Lower leg skin (tissue), 3 donors: ENCODE measurements around the gene GSTA3.

Experiments
- CTCF ChIP-seq, 3 donors: fragments of 450-650 bp; IDR thresholded peaks; one replicate each; pipeline ENCODE4 v1.5.1; 2016; ENCODE audit warnings: antibody characterized with exemption in 3 of 3, mild to moderate bottlenecking in 3 of 3, moderate library complexity in 2 of 3
- POLR2A ChIP-seq, 2 donors: fragments of 450-650 bp; IDR thresholded peaks; one replicate each; pipeline ENCODE4 v1.6.1; 2016 to 2017; ENCODE audit warnings: antibody characterized with exemption in 2 of 2, mild to moderate bottlenecking in 1 of 2, moderate library complexity in 1 of 2

GRCh38 chr6:52849137-52849536 lies 60.4 kb downstream of the GSTA3 start:
- TF ChIP-seq CTCF (IDR thresholded peaks at IDR 0.05): no peak
- TF ChIP-seq POLR2A (IDR thresholded peaks at IDR 0.05): no peak
